Activated CD8-positive, alpha-beta memory T cell treated with anti-CD3 and anti-CD28 coated beads for 48 hours (primary cell): ENCODE results near the gene EML4.

Source experiments
- DNase-seq, 3 experiments: peaks; one replicate each; pipeline ENCODE4 v3.0.0-alpha.2; 2020; ENCODE audit warnings: low read depth in 2 of 3, low spot score in 2 of 3

EML4 gene

GRCh38 chr2:42223067-42223854 lies 54.1 kb downstream of the EML4 start:
- no peak for DNase-seq

GRCh38 chr2:42223855-42224268 lies 54.7 kb downstream of the EML4 start:
- DNase-seq: no peak

- no peak for DNase-seq
Observed at GRCh38 chr2:42224422-42225067, 55.4 kb downstream of the EML4 start.

GRCh38 chr2:42225573-42225972 lies 56.4 kb downstream of the EML4 start:
- no peak for DNase-seq

- DNase-seq: no peak
Observed at GRCh38 chr2:42227491-42227890, 58.3 kb downstream of the EML4 start.

- no peak for DNase-seq
Observed at GRCh38 chr2:42228101-42228500, 58.9 kb downstream of the EML4 start.

GRCh38 chr2:42229949-42230348 lies 60.8 kb downstream of the EML4 start:
- DNase-seq: no peak

GRCh38 chr2:42230891-42231290 lies 61.7 kb downstream of the EML4 start:
- no peak for DNase-seq

GRCh38 chr2:42232024-42232423 lies 62.9 kb downstream of the EML4 start:
- DNase-seq: no peak

GRCh38 chr2:42233976-42234441 lies 64.9 kb downstream of the EML4 start:
- no peak for DNase-seq

- no peak for DNase-seq
Observed at GRCh38 chr2:42236911-42237310, 67.8 kb downstream of the EML4 start.

- DNase-seq: no peak
Observed at GRCh38 chr2:42238644-42239288, 69.6 kb downstream of the EML4 start.

GRCh38 chr2:42239289-42239661 lies 70.1 kb downstream of the EML4 start:
- no peak for DNase-seq

- DNase-seq: no peak
Observed at GRCh38 chr2:42239811-42240210, 70.7 kb downstream of the EML4 start.

- DNase-seq: no peak
Observed at GRCh38 chr2:42241517-42241916, 72.4 kb downstream of the EML4 start.

- no peak for DNase-seq
Observed at GRCh38 chr2:42243297-42243696, 74.1 kb downstream of the EML4 start.

GRCh38 chr2:42244520-42244919 lies 75.4 kb downstream of the EML4 start:
- no peak for DNase-seq

GRCh38 chr2:42245396-42245795 lies 76.2 kb downstream of the EML4 start:
- DNase-seq: no peak

- DNase-seq: no peak
Observed at GRCh38 chr2:42246562-42246961, 77.4 kb downstream of the EML4 start.

- DNase-seq: no peak
Observed at GRCh38 chr2:42248846-42249245, 79.7 kb downstream of the EML4 start.

- no peak for DNase-seq
Observed at GRCh38 chr2:42249284-42249683, 80.1 kb downstream of the EML4 start.

GRCh38 chr2:42249887-42250286 lies 80.7 kb downstream of the EML4 start:
- no peak for DNase-seq
